ENCODE results near the gene MCM7.

DNA sequence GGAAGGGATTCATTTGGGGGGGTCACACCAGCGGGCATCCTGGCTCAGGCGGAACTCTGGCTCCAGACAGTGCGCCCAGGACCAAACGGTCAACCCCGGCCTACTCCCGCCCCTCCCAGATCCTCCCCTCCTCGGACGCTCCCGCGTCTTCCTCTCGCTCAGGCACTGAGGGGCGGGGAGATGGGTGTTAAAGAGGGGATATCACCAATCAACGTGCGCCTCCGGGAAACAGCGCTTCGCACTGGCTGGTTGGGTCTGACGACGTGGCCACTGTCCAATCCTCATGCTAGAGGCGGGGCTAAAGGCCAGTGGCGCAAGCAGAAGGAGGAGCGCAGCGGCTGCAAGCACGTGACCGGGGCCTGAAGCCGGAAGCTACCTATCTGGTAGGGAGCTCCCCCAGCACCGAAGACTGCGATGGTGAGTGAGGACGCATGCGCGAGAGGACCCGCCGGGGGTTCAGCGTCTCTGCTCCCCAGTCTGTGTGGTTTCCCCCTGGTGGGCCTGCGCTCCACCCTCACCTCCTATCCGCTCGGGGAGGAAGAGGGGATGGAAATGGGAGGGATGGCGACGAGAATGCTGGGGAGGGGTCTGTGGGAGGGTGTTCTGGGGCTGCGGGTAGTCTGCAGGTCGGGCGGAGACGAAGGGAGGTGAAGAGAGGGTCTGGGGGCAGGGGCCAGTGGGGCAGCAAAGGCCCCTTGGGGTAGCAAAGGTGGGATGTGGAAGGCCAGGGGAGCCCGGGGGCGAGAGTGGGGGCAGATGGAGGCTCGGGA lies 47.5 kb upstream of the MCM7 start, which contains the start of gene LAMTOR4:
- TF ChIP-seq EZH2phosphoT487 (IDR thresholded peaks at IDR 0.05; ENCODE audit: insufficient read depth, low read depth), result no peak
- no peak for TF ChIP-seq EZH2 (IDR thresholded peaks at IDR 0.05; ENCODE audit: insufficient read depth, poor library complexity, severe bottlenecking)

All from GM23248 (cell line).